Stimulated activated CD4-positive, alpha-beta T cell treated with anti-CD3 and anti-CD28 coated beads, Interleukin-12 subunit alpha, Interleukin-12 subunit beta, amount 100 ng/mL, for 24 hours (primary cell): ENCODE results near the gene NPIPB12.
"Not testable (repeated sequence)": the region's sequence is repeated elsewhere in the genome, so short reads cannot be mapped to it uniquely, and the experiment has no call there.

Experiments
- DNase-seq, 2 experiments: peaks; one replicate each; pipeline ENCODE4 v3.0.0-alpha.2; 2020; ENCODE audit warnings: low read depth in 2 of 2

NPIPB12 gene

GRCh38 chr16:29506308-29506707 lies at the start of gene NPIPB12:
Gene NPIPB12 (minus strand): TSS chr16:29506408.
- DNase-seq = not testable (repeated sequence)

- DNase-seq = not testable (repeated sequence)
These were observed 15.3 kb upstream of the NPIPB12 start for GRCh38 chr16:29521520-29521919.

- DNase-seq = not testable (repeated sequence)
These were observed 23.9 kb downstream of the NPIPB12 start for GRCh38 chr16:29482276-29482675.

- DNase-seq = not testable (repeated sequence)
These were observed 34.1 kb downstream of the NPIPB12 start for GRCh38 chr16:29472065-29472464.

- DNase-seq = peak; percentile 17
These were observed 36.5 kb downstream of the NPIPB12 start for GRCh38 chr16:29469660-29470059.

GRCh38 chr16:29467654-29468366 lies 38.4 kb downstream of the NPIPB12 start:
- DNase-seq = not testable (repeated sequence)

GRCh38 chr16:29466904-29467303 lies 39.3 kb downstream of the NPIPB12 start:
- not testable (repeated sequence) for DNase-seq

GRCh38 chr16:29465985-29466824 lies 40.0 kb downstream of the NPIPB12 start:
- not testable (repeated sequence) for DNase-seq

GRCh38 chr16:29460647-29461030 lies 45.6 kb downstream of the NPIPB12 start:
- not testable (repeated sequence) for DNase-seq

- not testable (repeated sequence) for DNase-seq
These were observed 46.2 kb downstream of the NPIPB12 start, which contains the start of gene SULT1A4 for GRCh38 chr16:29459706-29460646. Gene SULT1A4 (plus strand): TSS chr16:29459913. CDS start chr16:29461386, 1,473 bp downstream.

- DNase-seq = not testable (repeated sequence)
These were observed 48.5 kb downstream of the NPIPB12 start for GRCh38 chr16:29457660-29458059.

GRCh38 chr16:29454828-29455227 lies 51.4 kb downstream of the NPIPB12 start:
- DNase-seq = not testable (repeated sequence)

- DNase-seq = not testable (repeated sequence)
These were observed 51.9 kb downstream of the NPIPB12 start, which contains the start of the genes BOLA2 and SLX1B for GRCh38 chr16:29454269-29454668. Gene BOLA2 (minus strand): TSS chr16:29454351. CDS start chr16:29454253, 98 bp downstream. Gene SLX1B (plus strand): TSS chr16:29454533.

- DNase-seq = not testable (repeated sequence)
These were observed 52.5 kb downstream of the NPIPB12 start for GRCh38 chr16:29453754-29454153.
